HUDEP-2 (cell line): Measurements from ENCODE around the gene SOX13.

Experiments used
- DNase-seq, 76 experiments: peaks; one replicate each; lab custom pipeline; 2025; ENCODE audit not compliant: unreplicated experiment in 76 of 76; lab: John Stamatoyannopoulos, UW

The SOX13 gene

DNA sequence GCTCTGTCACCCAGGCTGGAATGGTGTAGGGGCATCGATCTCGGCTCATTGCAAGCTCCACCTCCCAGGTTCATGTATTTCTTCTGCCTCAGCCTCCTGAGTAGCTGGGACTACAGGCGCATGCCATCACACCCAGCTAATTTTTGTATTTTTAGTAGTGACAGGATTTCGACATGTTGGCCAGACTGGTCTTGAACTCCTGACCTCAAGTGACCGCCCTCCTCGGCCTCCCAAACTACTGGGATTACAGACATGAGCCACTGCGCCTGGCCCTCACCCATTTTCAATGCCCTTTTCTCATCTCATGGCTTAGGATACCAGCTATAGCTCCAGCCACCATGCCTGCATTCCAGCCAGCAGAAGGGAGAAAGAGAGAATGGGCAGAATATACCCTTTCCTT is 12.9 kb upstream of the SOX13 start:
- DNase-seq: no peak

DNA sequence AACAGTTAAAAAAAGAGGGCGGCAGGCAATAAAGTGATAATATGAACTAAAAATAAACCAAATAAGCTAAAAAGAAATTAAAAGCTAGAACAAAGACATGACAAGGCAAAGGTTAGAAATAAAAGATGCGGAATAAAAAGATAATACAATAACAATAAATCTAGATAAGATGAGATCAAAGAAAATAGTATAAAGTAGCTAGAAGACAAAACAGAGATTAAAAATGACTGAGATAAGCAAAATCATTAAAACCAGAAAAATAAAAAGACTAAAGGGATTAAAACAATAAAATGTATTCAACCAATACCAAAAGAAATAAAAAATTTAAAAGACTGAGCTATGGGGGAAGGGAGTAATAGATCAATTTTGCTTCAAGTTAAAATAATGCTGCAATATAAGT is 10.8 kb upstream of the SOX13 start:
- no peak for DNase-seq

DNA sequence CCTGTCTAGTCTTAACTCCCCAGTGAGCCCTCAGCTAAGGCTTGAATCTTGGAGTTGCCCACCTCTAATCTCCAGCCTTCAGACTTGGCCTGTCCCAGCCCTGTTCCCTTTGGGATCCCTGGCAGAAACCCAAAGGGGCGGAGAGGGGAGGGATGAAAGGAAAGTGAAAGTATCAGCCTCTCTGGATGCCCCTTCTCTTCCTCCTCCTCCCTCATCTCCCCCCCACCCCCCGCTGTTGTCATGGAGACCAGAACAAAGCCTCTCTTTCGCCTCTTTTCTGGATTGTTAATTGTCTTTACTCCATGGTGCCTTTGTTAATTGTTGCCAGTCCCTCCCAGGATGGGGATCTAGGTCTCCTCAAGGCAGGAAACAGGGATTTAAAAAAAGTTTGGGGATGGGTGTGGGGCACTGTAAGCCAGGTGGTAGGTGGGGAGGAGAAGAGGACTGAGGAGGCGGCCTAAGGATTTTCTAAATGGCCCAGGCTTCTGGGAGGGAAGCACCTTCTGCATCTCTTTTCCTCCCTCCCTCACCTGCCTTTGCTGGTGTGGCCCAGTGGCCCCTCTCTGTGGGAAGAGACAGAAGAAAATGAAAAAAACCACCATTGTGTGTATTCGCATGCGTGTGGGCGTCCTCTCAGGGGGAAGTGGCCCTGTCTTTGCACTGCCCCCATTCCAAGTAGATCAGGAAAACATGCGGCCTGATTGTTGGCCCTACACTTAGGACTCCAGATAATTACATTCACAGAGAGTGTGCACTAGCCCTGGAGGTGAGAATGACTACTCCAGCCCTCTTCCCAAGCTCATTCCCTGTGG is 7.5 kb upstream of the SOX13 start:
- DNase-seq: no peak

DNA sequence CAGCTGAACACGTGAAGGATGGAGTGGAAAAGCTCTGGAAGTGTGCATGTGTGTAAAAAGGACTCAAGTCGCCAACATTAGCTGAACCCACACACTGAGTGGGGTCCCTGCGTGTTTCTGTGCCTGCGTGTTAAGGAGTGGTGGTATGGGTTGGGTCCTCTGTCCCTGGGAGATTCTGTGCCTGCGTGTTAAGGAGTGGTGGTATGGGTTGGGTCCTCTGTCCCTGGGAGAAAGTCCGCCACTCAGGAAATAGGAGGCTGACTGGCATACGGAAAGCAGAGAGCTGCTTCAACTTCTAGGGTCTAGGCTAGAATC is 7.0 kb upstream of the SOX13 start:
- no peak for DNase-seq

DNA sequence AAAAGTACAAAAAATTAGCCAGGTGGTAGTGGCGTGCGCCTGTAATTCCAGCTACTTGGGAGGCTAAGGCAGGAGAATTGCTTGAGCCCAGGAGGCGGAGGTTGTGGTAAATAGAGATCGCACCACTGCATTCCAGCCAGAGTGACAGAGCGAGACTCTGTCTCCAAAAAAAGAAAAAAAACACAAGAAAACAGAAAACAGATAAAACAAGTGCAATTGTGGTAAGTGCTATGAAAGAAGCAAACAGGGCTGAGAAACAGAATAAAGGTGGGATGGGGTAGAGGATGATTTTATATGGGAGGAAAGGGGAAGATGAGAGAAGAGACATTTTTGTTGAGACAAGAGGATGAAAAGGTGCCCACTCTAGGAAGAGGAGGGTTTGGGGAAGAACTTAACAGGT is 5.0 kb upstream of the SOX13 start:
- DNase-seq: no peak

DNA sequence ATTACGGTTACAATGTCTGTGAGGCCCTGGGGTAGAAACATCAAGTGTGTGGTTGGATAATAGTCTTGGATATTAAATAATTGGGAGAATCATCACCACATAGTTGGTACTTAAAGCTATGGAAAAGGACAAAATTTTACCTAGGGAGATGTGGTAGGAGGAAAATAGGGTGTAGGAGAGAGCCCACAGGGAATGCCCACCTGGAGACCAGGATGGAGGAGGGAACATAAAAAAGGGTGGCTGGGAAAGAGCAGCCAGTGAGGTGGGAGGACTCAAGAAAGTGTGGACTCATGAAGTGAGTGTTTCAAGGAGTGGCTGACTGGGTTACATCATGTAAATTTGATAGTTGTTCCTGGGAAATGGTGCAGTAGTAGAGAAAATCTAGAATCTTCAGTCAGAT is 3.0 kb upstream of the SOX13 start:
- no peak for DNase-seq

DNA sequence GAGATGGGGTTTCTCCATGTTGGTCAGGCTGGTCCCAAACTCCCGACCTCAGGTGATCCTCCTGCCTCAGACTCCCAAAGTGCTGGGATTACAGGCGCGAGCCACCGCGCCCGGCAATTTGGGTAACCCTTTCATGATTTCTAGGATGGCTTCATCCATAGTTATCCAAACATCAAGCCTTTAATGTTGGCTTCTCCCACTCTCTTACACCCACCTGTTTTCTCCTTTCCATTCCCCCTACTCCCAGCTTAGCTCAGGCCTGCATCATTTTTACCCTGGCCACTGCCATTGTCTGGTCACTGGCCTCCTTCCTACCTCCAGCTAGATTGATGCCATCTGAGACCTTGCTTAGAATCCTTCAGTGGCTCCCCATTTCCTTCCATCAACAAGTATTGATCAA is 2.0 kb upstream of the SOX13 start:
- DNase-seq: no peak

DNA sequence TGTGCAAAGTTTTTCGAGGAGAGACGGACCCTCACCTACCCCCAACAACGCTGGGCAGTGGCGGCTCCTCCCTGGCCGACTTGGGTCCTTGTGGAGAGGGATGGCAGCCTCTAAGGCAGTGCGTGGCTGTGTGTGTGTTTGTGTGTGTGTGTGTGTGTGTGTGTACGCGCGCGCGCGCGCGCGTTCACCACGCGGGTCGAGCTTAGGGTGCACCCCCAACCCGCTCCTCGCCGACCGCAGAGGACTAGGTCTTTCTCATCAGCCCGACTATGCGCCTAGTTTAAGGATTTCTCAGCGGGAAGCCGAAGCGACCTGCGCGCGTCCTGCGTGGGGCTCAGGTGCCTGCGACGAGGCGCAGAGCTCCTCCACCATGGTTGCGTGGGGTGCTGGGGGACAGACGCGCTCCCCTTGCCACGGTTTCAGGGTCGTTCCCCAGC is 940 bp downstream of the SOX13 start:
- no peak for DNase-seq

DNA sequence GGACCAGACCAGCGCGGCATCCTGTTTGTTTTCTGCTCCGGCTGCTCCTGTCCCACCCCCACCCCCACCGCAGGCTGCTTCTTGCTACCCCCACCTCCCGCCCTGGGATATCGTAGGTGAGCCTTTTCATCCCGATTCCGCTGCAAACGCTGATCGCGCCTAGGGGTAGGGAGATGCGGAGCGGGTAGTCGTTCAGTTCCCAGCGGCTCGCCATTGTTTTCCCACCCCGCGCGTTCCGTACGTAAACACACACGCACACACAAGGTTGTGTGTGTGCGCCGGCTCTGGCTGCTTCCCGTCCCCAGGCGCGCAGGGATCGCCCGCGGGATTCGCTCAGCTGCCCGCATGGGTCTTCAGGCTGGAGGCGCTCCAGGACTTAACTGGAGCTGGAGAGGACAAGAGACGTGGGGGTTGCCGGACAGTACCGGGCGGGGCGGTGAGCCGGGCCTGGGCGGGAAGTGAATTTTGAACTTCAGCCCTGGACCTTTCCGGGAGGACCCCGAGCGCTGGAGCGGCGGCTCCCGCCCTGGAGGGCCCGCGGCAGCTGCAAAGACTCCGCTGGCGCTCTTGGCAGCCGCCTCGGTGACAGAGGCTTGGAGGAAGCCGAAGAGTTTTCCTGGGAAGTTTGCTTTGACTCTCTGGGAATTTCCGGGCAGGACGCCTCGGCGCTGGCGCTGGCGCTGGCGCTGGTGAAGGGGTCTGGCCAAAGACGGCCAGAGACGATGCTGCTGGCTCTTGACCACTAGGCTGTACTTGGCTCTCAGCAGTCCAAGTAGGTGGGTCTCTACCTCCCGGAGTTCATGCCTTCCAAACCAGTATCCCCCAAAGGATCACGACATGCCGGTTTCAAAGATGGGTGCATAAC is 1.6 kb downstream of the SOX13 start:
- DNase-seq: no peak

DNA sequence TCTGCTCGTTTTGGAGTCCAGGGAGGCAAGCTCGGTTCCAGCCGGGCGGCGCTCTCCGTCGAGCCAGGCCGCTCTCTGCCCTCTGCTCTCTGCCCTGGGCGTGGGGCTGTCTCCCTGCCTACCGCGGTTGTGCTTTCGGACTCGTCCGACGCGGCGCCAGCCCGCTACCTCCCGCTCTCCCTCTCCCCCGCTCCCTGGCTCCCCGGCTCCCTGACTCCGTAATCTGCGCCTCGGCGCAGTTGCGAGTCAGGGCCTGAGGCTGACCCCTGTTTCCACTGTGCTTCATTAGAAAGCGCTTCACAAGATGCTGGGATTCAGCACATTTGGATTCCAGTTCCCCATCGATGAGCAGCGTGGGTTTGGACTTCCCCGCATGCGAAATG is 2.2 kb downstream of the SOX13 start:
- no peak for DNase-seq

DNA sequence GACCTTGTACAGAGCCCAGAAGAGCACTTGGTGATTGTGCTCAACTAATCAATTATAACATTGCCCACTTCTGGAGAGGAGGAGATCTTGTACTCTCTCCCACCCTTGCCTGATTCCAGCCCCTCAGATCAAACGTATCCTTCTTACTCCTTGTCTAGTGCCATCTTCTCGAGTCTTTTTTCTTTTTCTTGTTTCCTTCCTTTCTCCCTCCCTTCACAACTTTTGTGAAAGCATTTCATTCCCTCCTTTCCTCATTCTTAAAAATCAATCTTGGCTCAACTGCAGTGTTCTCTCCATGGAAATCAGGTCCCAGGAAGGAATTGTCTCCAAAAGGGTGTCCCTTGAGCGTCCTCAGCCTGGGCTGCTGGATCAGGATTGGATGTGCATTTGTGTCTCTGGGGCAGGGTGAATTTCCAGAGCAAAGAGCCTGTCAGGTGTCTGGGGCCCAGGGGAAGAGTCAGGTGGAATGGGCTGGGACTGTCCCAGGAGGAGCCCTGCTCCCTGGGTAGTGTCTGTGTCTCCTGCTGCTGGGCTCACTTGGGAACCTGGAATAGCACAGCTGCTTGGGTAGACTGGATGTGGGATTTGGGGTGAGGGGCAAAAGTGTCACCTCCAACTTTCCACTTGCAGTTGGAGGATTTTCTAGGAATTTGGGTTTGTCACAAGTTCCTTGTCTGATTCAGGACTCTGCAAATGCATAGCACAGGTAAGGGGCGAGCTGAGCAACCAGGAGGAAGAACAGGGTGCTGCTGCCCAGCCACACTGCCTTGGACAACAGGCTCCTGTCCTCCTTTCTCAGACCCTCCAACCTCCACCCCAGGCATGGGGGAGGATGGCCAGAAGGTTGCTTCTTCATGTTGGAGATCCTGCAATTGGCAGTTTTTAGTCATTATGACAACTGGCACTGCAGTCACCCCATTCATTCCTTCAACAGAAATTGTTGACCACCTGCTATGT is 3.3 kb downstream of the SOX13 start:
- DNase-seq: no peak

DNA sequence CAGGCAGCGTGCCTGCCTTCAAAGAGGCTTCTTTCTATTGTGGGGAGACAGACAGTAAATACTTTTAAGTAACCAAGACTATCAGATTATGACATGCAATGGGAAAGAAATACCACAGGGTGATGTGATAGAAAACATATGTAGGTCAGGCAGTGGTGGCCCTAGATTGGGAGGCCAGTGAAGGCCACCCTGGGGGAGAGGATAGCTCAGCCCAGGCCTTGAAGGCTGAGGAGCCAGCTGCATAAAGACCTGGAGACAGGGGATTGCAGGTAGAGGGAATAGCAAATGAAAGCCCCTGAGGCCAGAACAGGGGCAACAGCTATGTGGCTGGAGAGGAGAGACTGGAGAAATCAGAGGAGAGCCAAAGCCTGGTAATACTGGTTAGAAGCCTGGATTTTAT is 4.0 kb downstream of the SOX13 start:
- DNase-seq: no peak

DNA sequence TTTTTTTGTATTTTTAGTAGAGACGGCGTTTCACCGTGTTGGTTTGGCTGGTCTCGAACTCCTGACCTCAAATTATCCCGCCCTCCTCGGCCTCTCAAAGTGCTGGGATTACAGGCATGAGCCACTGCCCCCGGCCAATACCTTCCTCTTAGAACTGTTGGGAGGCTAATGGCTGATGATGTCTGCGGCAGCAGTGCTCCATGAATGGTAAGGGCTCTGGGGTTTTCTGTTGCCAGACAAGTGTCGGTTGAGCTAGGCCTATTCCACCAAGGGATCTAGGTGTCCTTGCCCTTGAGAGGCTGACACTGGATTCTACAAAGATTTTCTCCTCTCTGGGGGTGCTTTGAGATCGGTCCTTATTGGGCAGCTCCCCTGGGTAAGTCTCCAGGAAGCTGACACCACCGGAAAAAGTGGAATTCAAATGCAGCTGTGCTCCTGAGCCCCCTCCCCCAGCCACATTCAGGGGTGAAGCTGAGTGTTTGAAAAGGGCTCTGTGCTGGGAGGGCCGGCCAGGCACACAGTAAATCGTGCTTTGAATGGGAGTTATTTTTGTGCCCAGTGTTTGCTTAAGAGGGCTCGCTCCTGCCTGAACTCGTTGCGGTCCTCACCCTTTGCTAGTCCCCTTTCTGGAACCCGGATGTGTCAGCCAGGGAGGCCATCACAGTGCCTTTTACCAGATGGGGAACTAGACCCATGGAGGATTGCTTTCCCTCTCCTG is 5.2 kb downstream of the SOX13 start:
- DNase-seq: no peak

DNA sequence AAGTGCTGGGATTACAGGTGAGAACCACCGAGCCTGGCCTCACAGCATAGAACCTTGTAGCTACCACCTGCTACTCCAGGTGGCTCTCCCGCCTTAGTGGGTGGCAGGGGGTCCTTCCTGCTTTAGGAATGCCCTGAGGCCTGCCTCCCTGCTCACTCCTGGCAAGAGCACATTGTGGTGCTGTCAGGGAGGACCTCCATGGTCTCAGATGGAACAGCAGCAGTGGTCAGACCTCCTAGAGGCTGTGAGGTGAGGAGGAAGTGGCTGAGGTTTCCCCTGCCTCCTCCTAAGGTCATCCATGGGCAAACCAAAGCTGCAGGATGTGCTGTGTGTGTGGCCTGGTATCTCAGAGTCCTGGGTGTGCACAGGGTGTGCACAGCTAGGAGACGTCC is 6.7 kb downstream of the SOX13 start:
- DNase-seq: no peak

DNA sequence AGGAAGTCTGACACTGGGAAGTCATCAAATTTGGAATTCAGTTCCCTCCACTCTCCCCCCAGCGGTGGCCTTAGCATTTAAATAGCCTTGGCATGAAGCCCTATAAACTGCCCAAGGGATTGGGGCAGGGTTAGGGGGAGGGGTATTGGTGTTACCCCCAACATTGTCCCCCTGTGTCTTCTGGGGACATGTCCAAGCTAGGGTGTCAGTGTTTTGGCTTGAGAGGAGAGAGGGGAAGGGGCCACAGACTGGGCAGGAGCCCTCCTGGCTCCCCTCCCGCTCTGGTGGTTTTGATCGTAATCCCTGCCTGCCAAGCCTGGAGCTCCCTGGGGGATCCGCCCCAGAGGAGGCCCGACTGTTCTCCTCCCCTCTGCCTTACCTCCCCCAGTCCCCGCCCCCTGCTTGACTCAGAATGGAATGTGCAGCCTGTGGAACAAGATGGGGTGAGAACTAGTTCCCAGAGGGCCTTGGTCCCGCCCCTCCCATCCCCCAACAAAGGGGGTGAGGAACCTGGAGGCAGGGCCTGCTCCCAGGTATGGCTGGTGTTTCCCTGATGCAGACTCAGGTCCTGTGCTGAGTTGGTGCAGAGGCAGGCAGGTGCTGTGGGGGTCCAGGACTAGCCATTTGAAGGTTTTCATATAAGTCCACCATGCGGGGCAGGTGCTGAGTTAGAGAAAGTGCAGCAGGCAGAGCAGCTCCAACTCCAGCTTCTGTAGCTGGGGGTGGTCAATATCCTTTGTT is 7.4 kb downstream of the SOX13 start:
- DNase-seq: peak in 12 of 76 experiments; percentile 2 to 41 (median 8)

DNA sequence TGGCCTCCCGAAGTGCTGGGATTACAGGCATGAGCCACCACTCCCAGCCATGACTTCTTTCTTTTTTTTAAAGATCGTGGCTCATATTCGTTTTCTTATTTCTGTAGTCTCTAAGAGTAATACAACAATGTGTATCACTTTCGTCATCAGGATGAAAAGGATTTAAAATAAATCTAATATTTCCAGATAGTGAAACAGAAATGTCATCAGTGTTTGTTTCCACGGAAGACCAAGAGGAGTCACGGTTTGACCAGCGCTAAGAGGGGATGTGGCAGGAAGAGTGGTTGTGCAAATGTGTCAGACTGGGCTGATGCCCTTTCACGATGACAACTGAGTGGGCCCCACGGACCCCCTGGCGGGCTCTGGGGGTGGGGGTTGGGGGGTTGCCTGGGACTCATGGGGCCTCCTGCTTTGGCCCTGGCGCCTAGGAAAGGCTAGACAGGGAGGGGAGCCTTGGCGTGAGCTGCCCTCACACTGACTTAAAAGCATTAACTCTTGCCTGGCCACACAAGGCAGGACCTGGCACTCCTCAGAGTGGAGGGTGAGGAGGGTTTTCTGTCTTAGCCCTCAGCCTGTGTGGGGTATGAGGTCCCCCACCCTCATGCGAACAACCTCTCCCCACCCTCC is 8.4 kb downstream of the SOX13 start:
- DNase-seq: no peak

DNA sequence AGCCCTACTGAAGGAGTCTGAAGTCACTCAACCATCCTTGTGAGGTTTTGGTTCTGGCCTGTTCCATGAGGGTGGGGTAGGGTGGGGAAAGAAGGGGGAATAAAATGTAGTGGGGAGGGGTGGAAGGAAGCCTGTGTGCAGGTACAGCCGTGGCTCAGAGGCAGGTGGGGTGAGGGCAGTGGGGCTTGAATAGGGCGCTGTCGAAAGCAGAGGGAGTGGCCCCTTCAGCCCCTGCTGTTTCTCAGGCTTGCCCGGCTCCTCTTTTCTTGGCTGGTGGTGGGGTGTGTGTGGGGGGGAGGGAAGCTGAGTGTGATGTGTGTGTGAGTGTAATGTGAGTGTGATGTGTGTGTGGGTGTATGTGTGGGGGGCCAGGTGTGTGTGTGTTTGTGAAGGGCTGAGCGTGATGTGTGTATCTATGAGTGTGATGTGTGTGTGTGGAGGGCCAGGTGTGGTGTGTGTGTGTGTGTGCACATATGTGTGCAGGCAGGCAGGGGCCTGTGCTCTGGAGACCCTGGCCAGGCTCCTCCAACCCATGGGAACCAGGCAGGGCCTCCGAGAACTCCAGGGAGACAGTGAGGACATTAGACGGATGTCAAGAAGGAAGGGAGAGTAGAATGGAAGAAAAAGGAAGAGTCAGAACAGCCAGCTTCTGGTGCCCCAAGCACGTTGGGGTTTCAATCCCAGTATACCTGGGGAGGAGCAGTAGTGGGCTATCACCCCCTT is 9.0 kb downstream of the SOX13 start:
- no peak for DNase-seq

DNA sequence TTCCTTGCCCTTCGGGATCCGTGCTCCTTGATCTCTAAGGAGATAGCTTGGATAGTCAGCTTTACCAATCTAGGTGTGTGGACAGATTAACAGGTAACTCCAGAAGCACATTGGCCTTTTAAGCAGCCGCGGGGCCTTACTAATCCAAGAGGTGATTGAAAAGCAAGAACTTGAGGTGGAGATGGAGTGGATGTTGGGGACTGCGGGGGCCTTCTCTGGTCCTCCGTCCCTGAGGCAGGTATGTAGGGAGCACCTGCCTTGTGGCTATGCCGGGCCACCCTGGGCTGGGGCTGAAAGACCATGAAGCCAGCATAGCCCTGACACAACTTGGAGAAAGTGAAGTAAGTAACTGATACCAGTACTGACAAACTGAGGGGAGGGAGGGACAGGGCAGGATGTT is 10.6 kb downstream of the SOX13 start:
- no peak for DNase-seq
